ENCODE data around the gene PITX3. TPM values are rescaled to one million over a fixed set of nuclear protein-coding genes. Genes with fewer than 3 reads are reported as not detected.

PITX3 gene
- total and polyA plus RNA-seq, 11 donors, result 0.18 to 9.5 (median 1.3) TPM

DNA sequence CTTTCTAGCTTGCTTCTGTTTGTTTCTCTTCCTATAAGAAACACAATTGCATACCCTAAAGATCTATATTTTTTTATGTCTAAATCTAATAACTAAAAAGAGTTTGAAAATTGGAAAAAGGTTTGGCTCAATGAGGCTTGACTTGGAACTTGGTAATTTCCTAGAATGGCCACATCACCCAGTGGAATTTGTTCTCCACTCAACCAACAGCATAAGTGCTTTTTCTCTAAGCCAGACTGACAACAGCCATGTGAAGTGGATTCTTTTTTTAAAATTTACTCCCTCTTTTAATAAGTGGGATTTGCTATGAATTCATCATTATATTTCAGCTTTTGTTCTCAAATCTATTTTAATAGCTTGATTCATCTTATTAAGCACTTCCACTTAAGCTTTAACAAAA lies 37.8 kb upstream of the PITX3 start:
- H3K4me1 ChIP-seq, result peaks cover 0 to 67% (median 51%) of the 10 kb centered on the region in 12 donors
- H3K27ac ChIP-seq, result peak overlapping the region in 9 of 12 donors; percentile 78 to 93 (median 86)
- no peaks in the 10 kb centered on the region for H3K27me3 ChIP-seq
- peaks cover 0 to 13% (median 3%) of the 10 kb centered on the region in 9 donors for H3K36me3 ChIP-seq
- no peaks in the 10 kb centered on the region for H3K9me3 ChIP-seq
- TF ChIP-seq CTCF (IDR thresholded peaks at IDR 0.05) (no peak), POLR2A (IDR thresholded peaks at IDR 0.05) (no peak)
- H3K4me3 ChIP-seq, result no peak overlapping the region
- ATAC-seq (no peak), DNase-seq (no peak)
- intact Hi-C loops (cut with DNase I), result no loop called here

- no peak overlapping the region for H3K4me3 ChIP-seq
- peaks cover 0 to 17% (median 3%) of the 10 kb centered on the region in 9 donors for H3K36me3 ChIP-seq
- TF ChIP-seq POLR2A (IDR thresholded peaks at IDR 0.05) (no peak), CTCF (IDR thresholded peaks at IDR 0.05) (no peak)
- no peak for DNase-seq
- ATAC-seq, result no peak
- no peaks in the 10 kb centered on the region for H3K9me3 ChIP-seq
- intact Hi-C loops (cut with DNase I), result no loop called here
- H3K27me3 ChIP-seq, result no peaks in the 10 kb centered on the region
- H3K27ac ChIP-seq, result no peak overlapping the region
- 57 to 83% (median 72%) methylated on average over 2 of the region's 2 CpGs for WGBS, 4 donors
- peaks cover 0 to 53% (median 33%) of the 10 kb centered on the region in 12 donors for H3K4me1 ChIP-seq
These were observed 34.0 kb upstream of the PITX3 start for GRCh38 chr10:102275343-102275742.

- ATAC-seq (peak in 3 of 4 donors; percentile 30 to 46 (median 42)), DNase-seq (no peak)
- no peak for TF ChIP-seq POLR2A (IDR thresholded peaks at IDR 0.05)
- TF ChIP-seq CTCF (IDR thresholded peaks at IDR 0.05), result no peak
- Histone ChIP-seq H3K27me3 (no peaks in the 10 kb centered on the region), H3K36me3 (peaks cover 0 to 21% (median 3%) of the 10 kb centered on the region in 9 donors), H3K9me3 (no peaks in the 10 kb centered on the region), H3K4me1 (peaks cover 0 to 49% (median 25%) of the 10 kb centered on the region in 12 donors), H3K27ac (peak overlapping the region in 1 of 12 donors; percentile 4), H3K4me3 (no peak overlapping the region)
- 41 to 51% (median 50%) methylated on average over 1 of the region's 1 CpG for WGBS, 4 donors
- intact Hi-C loops (cut with DNase I), result no loop called here
These were observed 32.8 kb upstream of the PITX3 start for GRCh38 chr10:102274062-102274461.

DNA sequence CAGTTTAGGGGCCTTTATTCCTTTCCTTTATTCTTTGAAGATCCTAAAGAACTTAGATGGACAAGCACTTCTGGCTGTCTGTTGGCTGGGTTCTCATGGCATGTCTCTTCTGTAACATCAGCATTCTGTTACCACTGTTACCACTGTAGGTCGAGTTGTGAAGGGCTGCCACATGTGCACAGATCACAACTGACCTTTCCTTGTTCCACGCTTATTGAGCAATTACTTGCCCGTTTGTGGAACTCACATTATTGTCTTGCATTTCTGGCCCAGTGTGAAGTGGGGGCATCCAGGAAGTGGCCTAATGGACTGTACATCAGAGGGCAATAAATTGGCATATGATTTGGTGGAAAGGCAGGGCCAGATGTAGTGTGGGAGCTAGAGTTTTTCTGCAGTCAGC lies 27.7 kb upstream of the PITX3 start:
- peak in 2 of 4 donors; percentile 11 to 44 for ATAC-seq
- peaks cover 7 to 73% (median 34%) of the 10 kb centered on the region in 12 donors for H3K4me1 ChIP-seq

More for the DNA sequence above, 27.7 kb upstream of the PITX3 start:
- 31 to 59% (median 47%) methylated on average over 3 of the region's 3 CpGs for WGBS, 4 donors
- H3K36me3 ChIP-seq, result peaks cover 0 to 23% (median 0%) of the 10 kb centered on the region in 9 donors
- no peak overlapping the region for H3K4me3 ChIP-seq
- H3K27me3 ChIP-seq, result no peaks in the 10 kb centered on the region
- no peak for DNase-seq
- H3K9me3 ChIP-seq, result no peaks in the 10 kb centered on the region
- H3K27ac ChIP-seq, result peak overlapping the region in 3 of 12 donors; percentile 0 to 25 (median 8)
- intact Hi-C loops (cut with DNase I), result no loop called here
- TF ChIP-seq POLR2A (IDR thresholded peaks at IDR 0.05), result no peak
- TF ChIP-seq CTCF (IDR thresholded peaks at IDR 0.05), result no peak
